ENCODE data around the gene ST8SIA4. TPM values are rescaled to one million over a fixed set of nuclear protein-coding genes. Genes with fewer than 3 reads are reported as not detected.
A peak's percentile ranks its signal among the peaks of the same experiment; 100 is the strongest.

ST8SIA4 gene, protein sequence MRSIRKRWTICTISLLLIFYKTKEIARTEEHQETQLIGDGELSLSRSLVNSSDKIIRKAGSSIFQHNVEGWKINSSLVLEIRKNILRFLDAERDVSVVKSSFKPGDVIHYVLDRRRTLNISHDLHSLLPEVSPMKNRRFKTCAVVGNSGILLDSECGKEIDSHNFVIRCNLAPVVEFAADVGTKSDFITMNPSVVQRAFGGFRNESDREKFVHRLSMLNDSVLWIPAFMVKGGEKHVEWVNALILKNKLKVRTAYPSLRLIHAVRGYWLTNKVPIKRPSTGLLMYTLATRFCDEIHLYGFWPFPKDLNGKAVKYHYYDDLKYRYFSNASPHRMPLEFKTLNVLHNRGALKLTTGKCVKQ
- 1.9 TPM for polyA plus RNA-seq (2013, experiment 1 of 2)
- polyA plus RNA-seq (2013, experiment 2 of 2) = 2.2 TPM

DNA sequence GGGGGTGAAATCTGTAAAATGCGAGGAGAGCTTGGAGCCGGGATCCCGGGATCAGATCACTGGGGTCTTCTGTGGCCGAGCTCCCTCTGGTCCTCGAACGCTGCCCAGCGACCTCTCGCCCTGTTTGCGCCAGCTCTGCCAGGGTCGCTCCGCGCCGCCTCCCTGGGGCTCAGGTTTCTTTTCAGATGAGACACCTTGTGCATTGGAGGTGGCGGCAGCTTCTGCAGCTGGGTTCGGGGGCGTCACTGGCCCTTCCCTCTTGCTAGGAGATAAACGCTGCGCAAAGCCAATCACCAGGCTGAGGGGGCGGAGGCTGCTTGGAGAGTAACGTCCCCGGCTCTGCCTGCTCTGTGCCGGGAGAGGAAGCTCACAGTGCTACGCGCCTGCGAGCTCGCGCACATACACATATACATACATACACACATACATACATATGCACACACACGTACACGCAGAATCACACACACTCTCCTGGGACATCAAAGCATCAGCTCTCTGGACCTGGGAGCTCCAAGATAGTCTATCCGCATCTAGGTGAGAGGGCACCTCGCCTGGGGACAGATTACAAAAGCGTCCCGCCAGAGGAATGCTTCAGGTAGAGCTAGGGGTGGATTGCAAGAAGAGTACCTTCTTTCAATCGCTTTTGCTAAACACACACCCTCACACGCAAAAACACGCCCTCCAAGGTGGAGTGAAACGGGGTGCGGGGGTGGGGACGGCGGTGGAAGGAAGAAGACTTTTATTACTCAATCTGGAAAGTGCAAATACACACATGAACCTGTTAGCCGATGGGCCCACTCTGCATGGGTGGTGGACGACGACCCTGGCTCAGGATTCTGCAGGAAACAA is at the start of gene ST8SIA4:
Gene ST8SIA4, minus strand, starts transcription at position 244 of the 849 bp plus-strand sequence. CDS start 327 bp downstream, outside the sequence.
- H3K27me3 ChIP-seq (ENCODE audit: insufficient read depth, low read length, poor library complexity) = no peaks in the 10 kb centered on the region
- no peak within 1 kb of the TSS for H3K18ac ChIP-seq (ENCODE audit: low read length)
- no peak within 1 kb of the TSS for H3K4ac ChIP-seq (ENCODE audit: low read depth, low read length)
- no peaks in the 10 kb centered on the region for H3K36me3 ChIP-seq (ENCODE audit: control insufficient read depth, insufficient read depth, low read length)
- H3K4me3 ChIP-seq (ENCODE audit: low read length) = peak within 1 kb of the TSS; percentile 55
- peak; percentile 94 for DNase-seq
- no CpG with 5 or more reads among the region's 43 CpGs for WGBS (ENCODE audit: extremely low coverage, insufficient coverage, low lambda C conversion rate)
- no peak within 1 kb of the TSS for H2BK120ac ChIP-seq (ENCODE audit: low read depth, low read length)
- H3K9ac ChIP-seq (ENCODE audit: low read length) = peak within 1 kb of the TSS; percentile 77
- H2BK5ac ChIP-seq (ENCODE audit: low read length) = no peak within 1 kb of the TSS
- H4K5ac ChIP-seq (ENCODE audit: low read length) = no peak within 1 kb of the TSS
- no peak within 1 kb of the TSS for H2BK15ac ChIP-seq (replicated peaks; ENCODE audit: low read depth)
- H2AK5ac ChIP-seq (ENCODE audit: low read length) = no peak within 1 kb of the TSS
- no peaks in the 10 kb centered on the region for H3K4me1 ChIP-seq (ENCODE audit: control insufficient read depth, low read depth, low read length)
- H4K8ac ChIP-seq (ENCODE audit: low read depth, low read length) = no peak within 1 kb of the TSS
- no peaks in the 10 kb centered on the region for H3K79me1 ChIP-seq (ENCODE audit: low read length)
- peak within 1 kb of the TSS; percentile 84 for H3K56ac ChIP-seq (ENCODE audit: low read length)
- H3K79me2 ChIP-seq (ENCODE audit: control insufficient read depth, insufficient read depth, low read length) = no peaks in the 10 kb centered on the region
- no peak within 1 kb of the TSS for H3K23ac ChIP-seq (ENCODE audit: low read length)
- H3K27ac ChIP-seq (ENCODE audit: low read depth, low read length) = no peak within 1 kb of the TSS
- peak within 1 kb of the TSS; percentile 67 for H3K4me2 ChIP-seq (ENCODE audit: low read length)

DNA sequence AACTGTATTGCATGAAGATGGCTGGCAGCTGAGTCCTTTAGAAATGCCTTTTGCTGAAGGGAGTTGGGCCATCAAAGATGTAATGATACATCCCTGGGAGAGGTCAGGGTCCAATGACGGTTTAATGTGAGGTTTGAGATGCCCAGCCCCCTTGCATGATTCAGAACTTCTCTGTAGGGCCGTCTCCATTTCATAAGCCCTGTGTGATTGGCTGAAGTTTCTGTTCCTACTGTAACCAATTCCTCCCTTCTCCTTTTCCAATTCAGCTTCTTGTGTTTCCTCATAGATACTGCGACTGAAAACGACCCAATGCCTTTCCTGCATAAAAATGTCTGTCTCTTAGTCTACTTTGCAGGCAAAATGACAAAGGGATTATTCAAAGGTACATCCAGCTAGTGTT is 47.9 kb upstream of the ST8SIA4 start:
- H3K56ac ChIP-seq (ENCODE audit: low read length) = no peak overlapping the region
- no peak overlapping the region for H3K18ac ChIP-seq (ENCODE audit: low read length)
- no peaks in the 10 kb centered on the region for H3K27me3 ChIP-seq (ENCODE audit: insufficient read depth, low read length, poor library complexity)
- H2AK5ac ChIP-seq (ENCODE audit: low read length) = no peak overlapping the region
- no peaks in the 10 kb centered on the region for H3K36me3 ChIP-seq (ENCODE audit: control insufficient read depth, insufficient read depth, low read length)
- no peak overlapping the region for H2BK15ac ChIP-seq (replicated peaks; ENCODE audit: low read depth)
- no peak overlapping the region for H4K8ac ChIP-seq (ENCODE audit: low read depth, low read length)
- no peak overlapping the region for H2BK120ac ChIP-seq (ENCODE audit: low read depth, low read length)
- no peak overlapping the region for H2BK5ac ChIP-seq (ENCODE audit: low read length)
- DNase-seq = no peak
- no peaks in the 10 kb centered on the region for H3K79me1 ChIP-seq (ENCODE audit: low read length)
- H3K9ac ChIP-seq (ENCODE audit: low read length) = no peak overlapping the region
- H4K5ac ChIP-seq (ENCODE audit: low read length) = no peak overlapping the region
- H3K27ac ChIP-seq (ENCODE audit: low read depth, low read length) = no peak overlapping the region
- H3K4me3 ChIP-seq (ENCODE audit: low read length) = no peak overlapping the region
- no peak overlapping the region for H3K23ac ChIP-seq (ENCODE audit: low read length)
- H3K4me2 ChIP-seq (ENCODE audit: low read length) = no peak overlapping the region
- no peaks in the 10 kb centered on the region for H3K79me2 ChIP-seq (ENCODE audit: control insufficient read depth, insufficient read depth, low read length)
- H3K4ac ChIP-seq (ENCODE audit: low read depth, low read length) = no peak overlapping the region
- whole genome bisulfite sequencing (ENCODE audit: extremely low coverage, insufficient coverage, low lambda C conversion rate) = no CpG with 5 or more reads among the region's 4 CpGs
- H3K4me1 ChIP-seq (ENCODE audit: control insufficient read depth, low read depth, low read length) = no peaks in the 10 kb centered on the region

DNA sequence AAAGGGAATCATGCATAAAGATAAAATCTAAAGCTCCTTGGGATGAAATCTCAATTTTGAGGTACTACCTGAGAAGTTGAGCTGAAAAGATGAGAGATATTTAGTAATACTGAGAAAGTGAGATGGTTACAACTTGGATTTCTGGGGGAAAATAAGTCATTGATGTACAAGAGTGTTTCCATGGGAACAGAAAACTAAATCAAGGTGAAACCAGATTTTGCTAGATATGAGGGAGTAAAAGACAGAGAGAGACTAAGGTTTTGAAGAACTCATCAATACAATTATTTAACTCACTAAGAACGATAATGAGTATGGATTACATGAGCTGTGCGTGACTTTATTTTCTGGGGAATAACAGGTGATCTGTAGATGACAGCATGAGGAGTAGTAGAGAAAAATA is 10.2 kb upstream of the ST8SIA4 start:
- Histone ChIP-seq H3K27ac (ENCODE audit: low read depth, low read length) (no peak overlapping the region), H3K79me1 (ENCODE audit: low read length) (no peaks in the 10 kb centered on the region), H3K4me2 (ENCODE audit: low read length) (no peak overlapping the region), H3K9ac (ENCODE audit: low read length) (no peak overlapping the region), H3K56ac (ENCODE audit: low read length) (no peak overlapping the region), H3K18ac (ENCODE audit: low read length) (no peak overlapping the region), H3K79me2 (ENCODE audit: control insufficient read depth, insufficient read depth, low read length) (no peaks in the 10 kb centered on the region), H3K4me3 (ENCODE audit: low read length) (no peak overlapping the region), H3K36me3 (ENCODE audit: control insufficient read depth, insufficient read depth, low read length) (no peaks in the 10 kb centered on the region), H3K4me1 (ENCODE audit: control insufficient read depth, low read depth, low read length) (no peaks in the 10 kb centered on the region), H4K8ac (ENCODE audit: low read depth, low read length) (no peak overlapping the region), H2BK15ac (replicated peaks; ENCODE audit: low read depth) (no peak overlapping the region), H3K23ac (ENCODE audit: low read length) (no peak overlapping the region), H4K5ac (ENCODE audit: low read length) (no peak overlapping the region), H2BK120ac (ENCODE audit: low read depth, low read length) (no peak overlapping the region), H2BK5ac (ENCODE audit: low read length) (no peak overlapping the region), H3K4ac (ENCODE audit: low read depth, low read length) (no peak overlapping the region), H2AK5ac (ENCODE audit: low read length) (no peak overlapping the region), H3K27me3 (ENCODE audit: insufficient read depth, low read length, poor library complexity) (no peaks in the 10 kb centered on the region)
- no peak for DNase-seq
- no CpG with 5 or more reads among the region's 2 CpGs for WGBS (ENCODE audit: extremely low coverage, insufficient coverage, low lambda C conversion rate)

DNA sequence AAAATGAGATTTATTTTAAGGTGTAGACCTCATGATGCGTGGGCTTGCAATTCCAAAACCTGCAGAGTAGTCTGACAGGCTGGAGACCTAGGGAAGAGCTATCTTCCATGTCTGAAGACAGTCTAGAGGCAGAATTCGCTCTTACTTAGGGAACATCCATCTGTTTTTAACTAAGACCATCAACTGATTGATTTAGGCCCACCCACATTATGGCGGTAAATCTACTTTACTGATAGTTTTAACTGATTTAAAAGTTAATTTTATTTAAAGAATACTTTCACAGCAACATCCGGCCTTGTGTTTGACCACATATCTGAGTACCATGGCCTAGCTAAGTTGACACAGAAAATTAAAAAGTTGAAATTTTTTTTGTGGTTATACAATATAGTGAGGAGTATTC is 6.0 kb upstream of the ST8SIA4 start:
- no peaks in the 10 kb centered on the region for H3K27me3 ChIP-seq (ENCODE audit: insufficient read depth, low read length, poor library complexity)
- H3K23ac ChIP-seq (ENCODE audit: low read length) = no peak overlapping the region
- no peaks in the 10 kb centered on the region for H3K79me1 ChIP-seq (ENCODE audit: low read length)
- H2BK5ac ChIP-seq (ENCODE audit: low read length) = no peak overlapping the region
- no peak overlapping the region for H3K18ac ChIP-seq (ENCODE audit: low read length)
- H2BK120ac ChIP-seq (ENCODE audit: low read depth, low read length) = no peak overlapping the region
- H2BK15ac ChIP-seq (replicated peaks; ENCODE audit: low read depth) = no peak overlapping the region
- no peak overlapping the region for H3K4ac ChIP-seq (ENCODE audit: low read depth, low read length)
- H3K9ac ChIP-seq (ENCODE audit: low read length) = no peak overlapping the region
- no peak overlapping the region for H2AK5ac ChIP-seq (ENCODE audit: low read length)
- H3K27ac ChIP-seq (ENCODE audit: low read depth, low read length) = no peak overlapping the region
- no peak overlapping the region for H3K4me2 ChIP-seq (ENCODE audit: low read length)
- no peak overlapping the region for H3K4me3 ChIP-seq (ENCODE audit: low read length)
- H3K79me2 ChIP-seq (ENCODE audit: control insufficient read depth, insufficient read depth, low read length) = no peaks in the 10 kb centered on the region
- H3K56ac ChIP-seq (ENCODE audit: low read length) = no peak overlapping the region
- no peak for DNase-seq
- no peak overlapping the region for H4K8ac ChIP-seq (ENCODE audit: low read depth, low read length)
- H4K5ac ChIP-seq (ENCODE audit: low read length) = no peak overlapping the region
- WGBS (ENCODE audit: extremely low coverage, insufficient coverage, low lambda C conversion rate) = no CpG with 5 or more reads among the region's 4 CpGs
- no peaks in the 10 kb centered on the region for H3K36me3 ChIP-seq (ENCODE audit: control insufficient read depth, insufficient read depth, low read length)
- H3K4me1 ChIP-seq (ENCODE audit: control insufficient read depth, low read depth, low read length) = no peaks in the 10 kb centered on the region

DNA sequence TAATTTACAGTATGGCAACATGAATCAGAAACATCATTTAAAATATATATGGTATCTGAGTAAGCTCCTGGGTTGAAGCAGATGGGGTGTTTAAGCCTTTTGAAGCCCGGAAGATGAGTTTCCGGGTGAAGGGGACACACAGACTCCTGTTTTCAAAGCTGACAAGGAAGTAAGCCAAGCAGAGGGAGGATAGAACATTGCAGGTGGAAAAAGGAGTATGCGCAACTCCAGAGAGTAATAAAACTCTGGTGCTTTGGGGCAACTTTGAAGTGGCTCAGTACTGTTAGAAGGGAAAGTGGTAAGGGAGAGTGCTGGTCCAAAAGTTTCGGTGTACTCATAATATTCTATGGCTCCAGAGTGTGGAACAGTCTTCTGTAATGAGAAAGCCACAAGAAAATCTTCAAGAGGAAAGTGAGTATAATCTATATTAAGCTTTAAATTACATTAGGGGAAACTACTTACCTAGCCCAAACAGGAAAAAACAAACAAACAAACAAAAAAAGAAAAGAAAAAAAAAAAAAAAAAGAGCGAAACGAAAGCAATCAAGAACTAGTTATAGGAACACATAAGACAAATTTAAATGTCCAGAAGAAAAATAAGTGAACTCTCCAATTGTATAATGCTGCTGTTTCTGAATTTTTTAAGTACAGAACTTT is 2.3 kb upstream of the ST8SIA4 start:
- WGBS (ENCODE audit: extremely low coverage, insufficient coverage, low lambda C conversion rate) = no CpG with 5 or more reads among the region's 6 CpGs
- Histone ChIP-seq H3K79me2 (ENCODE audit: control insufficient read depth, insufficient read depth, low read length) (no peaks in the 10 kb centered on the region), H2BK5ac (ENCODE audit: low read length) (no peak overlapping the region), H3K79me1 (ENCODE audit: low read length) (no peaks in the 10 kb centered on the region), H3K56ac (ENCODE audit: low read length) (no peak overlapping the region), H2AK5ac (ENCODE audit: low read length) (no peak overlapping the region), H3K4me3 (ENCODE audit: low read length) (no peak overlapping the region), H3K27me3 (ENCODE audit: insufficient read depth, low read length, poor library complexity) (no peaks in the 10 kb centered on the region), H3K23ac (ENCODE audit: low read length) (no peak overlapping the region), H3K27ac (ENCODE audit: low read depth, low read length) (no peak overlapping the region), H3K4me1 (ENCODE audit: control insufficient read depth, low read depth, low read length) (no peaks in the 10 kb centered on the region), H3K18ac (ENCODE audit: low read length) (no peak overlapping the region), H4K5ac (ENCODE audit: low read length) (no peak overlapping the region), H2BK15ac (replicated peaks; ENCODE audit: low read depth) (no peak overlapping the region), H3K4ac (ENCODE audit: low read depth, low read length) (no peak overlapping the region), H3K4me2 (ENCODE audit: low read length) (no peak overlapping the region), H3K36me3 (ENCODE audit: control insufficient read depth, insufficient read depth, low read length) (no peaks in the 10 kb centered on the region), H2BK120ac (ENCODE audit: low read depth, low read length) (no peak overlapping the region), H4K8ac (ENCODE audit: low read depth, low read length) (no peak overlapping the region), H3K9ac (ENCODE audit: low read length) (no peak overlapping the region)
- DNase-seq = no peak
